ENCODE results near the gene PLA2G4D.

DNA sequence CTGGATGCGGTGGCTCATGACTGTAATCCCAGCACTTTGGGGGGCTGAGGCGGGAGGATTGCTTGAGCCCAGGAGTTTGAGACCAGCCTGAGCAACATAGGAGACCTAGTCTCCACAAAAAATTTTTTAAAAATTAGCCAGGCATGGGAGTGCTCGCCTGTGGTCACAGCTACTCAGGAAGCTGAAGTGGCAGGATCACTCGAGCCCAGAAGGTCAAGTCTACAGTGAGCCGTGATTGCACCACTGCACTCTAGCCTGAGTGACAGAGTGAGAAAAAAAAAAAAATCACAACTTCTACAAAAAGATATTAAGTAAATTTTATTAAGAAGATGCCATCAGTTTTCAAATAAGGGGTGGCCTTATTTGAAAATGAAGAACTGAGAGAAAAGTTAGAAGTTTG is 11.9 kb upstream of the PLA2G4D start:
- TF ChIP-seq, protein P1, sequence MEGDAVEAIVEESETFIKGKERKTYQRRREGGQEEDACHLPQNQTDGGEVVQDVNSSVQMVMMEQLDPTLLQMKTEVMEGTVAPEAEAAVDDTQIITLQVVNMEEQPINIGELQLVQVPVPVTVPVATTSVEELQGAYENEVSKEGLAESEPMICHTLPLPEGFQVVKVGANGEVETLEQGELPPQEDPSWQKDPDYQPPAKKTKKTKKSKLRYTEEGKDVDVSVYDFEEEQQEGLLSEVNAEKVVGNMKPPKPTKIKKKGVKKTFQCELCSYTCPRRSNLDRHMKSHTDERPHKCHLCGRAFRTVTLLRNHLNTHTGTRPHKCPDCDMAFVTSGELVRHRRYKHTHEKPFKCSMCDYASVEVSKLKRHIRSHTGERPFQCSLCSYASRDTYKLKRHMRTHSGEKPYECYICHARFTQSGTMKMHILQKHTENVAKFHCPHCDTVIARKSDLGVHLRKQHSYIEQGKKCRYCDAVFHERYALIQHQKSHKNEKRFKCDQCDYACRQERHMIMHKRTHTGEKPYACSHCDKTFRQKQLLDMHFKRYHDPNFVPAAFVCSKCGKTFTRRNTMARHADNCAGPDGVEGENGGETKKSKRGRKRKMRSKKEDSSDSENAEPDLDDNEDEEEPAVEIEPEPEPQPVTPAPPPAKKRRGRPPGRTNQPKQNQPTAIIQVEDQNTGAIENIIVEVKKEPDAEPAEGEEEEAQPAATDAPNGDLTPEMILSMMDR (IDR thresholded peaks at IDR 0.05), result no peak
- TF ChIP-seq POLR2AphosphoS5 (IDR thresholded peaks at IDR 0.05), result no peak
